Measurements from ENCODE around the gene PABPN1L. TPM values are rescaled to one million over a fixed set of nuclear protein-coding genes. Genes with fewer than 3 reads are reported as not detected.

The PABPN1L gene
- total RNA-seq, 1 experiment from 2014 or later = 0.57 TPM

- TF ChIP-seq ZNF274 (IDR thresholded peaks at IDR 0.05; ENCODE audit: low read depth, low read length) = no peak
These were observed 48.4 kb upstream of the PABPN1L start (continued) for GRCh38 chr16:88914750-88915368.

- H3K27ac ChIP-seq (ENCODE audit: low read depth, low read length) = no peak overlapping the region
- peaks cover 0 to 10% of the 10 kb centered on the region in 2 experiments; a peak in 1 of 4 replicates for H3K9me3 ChIP-seq (ENCODE audit: control insufficient read depth in 1 of 2, insufficient read depth in 1 of 2, low read depth in 1 of 2, low read length in 2 of 2)
- H3K9ac ChIP-seq (ENCODE audit: low read length) = no peak overlapping the region
- no peak overlapping the region for H3K4me3 ChIP-seq (replicated peaks in 1 of 2; ENCODE audit: low read depth in 1 of 2, low read length in 2 of 2)
- ChIA-PET CTCF (no interaction called here), POLR2A (interaction anchor here (1.2 kb wide), 1 partner anchor 9 kb away, joined by 3 read pairs; no protein-coding TSS in a partner anchor), RAD21 (ENCODE audit: low non-redundant PET in 1 of 2, low total read pairs in 2 of 2, uncharacterized antibody in 2 of 2, unreplicated experiment in 2 of 2) (no interaction called here)
- H4K20me1 ChIP-seq (ENCODE audit: insufficient read depth) = no peaks in the 10 kb centered on the region
- H3K36me3 ChIP-seq (ENCODE audit: control insufficient read depth in 1 of 2, insufficient read depth in 2 of 2, low read length in 2 of 2) = no peaks in the 10 kb centered on the region
- no peaks in the 10 kb centered on the region for H3K27me3 ChIP-seq (ENCODE audit: insufficient read depth, low read length)
- TF ChIP-seq RAD21 (IDR thresholded peaks at IDR 0.05; ENCODE audit: low read depth) (no peak), ZNF274 (IDR thresholded peaks at IDR 0.05; ENCODE audit: low read depth, low read length) (no peak), ZFX (IDR thresholded peaks at IDR 0.05) (no peak), ATF3 (IDR thresholded peaks at IDR 0.05) (no peak), EZH2 (IDR thresholded peaks at IDR 0.05) (no peak), ELF1 (IDR thresholded peaks at IDR 0.05; ENCODE audit: borderline replicate concordance, low read depth) (no peak), EGR1 (IDR thresholded peaks at IDR 0.05; ENCODE audit: low read depth) (no peak), FOSL1 (IDR thresholded peaks at IDR 0.05; ENCODE audit: low read depth) (no peak), POLR2A (IDR thresholded peaks at IDR 0.05; ENCODE audit: borderline replicate concordance, extremely low read depth, insufficient read depth, insufficient read length) (no peak), CBX3 (IDR thresholded peaks at IDR 0.05; ENCODE audit: low read depth) (no peak), YY1 (IDR thresholded peaks at IDR 0.05; ENCODE audit: extremely low read depth, insufficient replicate concordance, low read depth, low read length) (no peak), EZH2phosphoT487 (IDR thresholded peaks at IDR 0.05; ENCODE audit: borderline replicate concordance) (no peak), POLR2AphosphoS5 (IDR thresholded peaks at IDR 0.05; ENCODE audit: low read depth, low read length) (no peak), CEBPB (IDR thresholded peaks at IDR 0.05; ENCODE audit: low read depth) (no peak), ZBTB33 (IDR thresholded peaks at IDR 0.05; ENCODE audit: extremely low read depth, insufficient replicate concordance, low read length) (no peak), SRF (IDR thresholded peaks at IDR 0.05; ENCODE audit: low read depth) (no peak), JUND (IDR thresholded peaks at IDR 0.05) (no peak), MAX (IDR thresholded peaks at IDR 0.05) (no peak)
- TF ChIP-seq, protein P1, sequence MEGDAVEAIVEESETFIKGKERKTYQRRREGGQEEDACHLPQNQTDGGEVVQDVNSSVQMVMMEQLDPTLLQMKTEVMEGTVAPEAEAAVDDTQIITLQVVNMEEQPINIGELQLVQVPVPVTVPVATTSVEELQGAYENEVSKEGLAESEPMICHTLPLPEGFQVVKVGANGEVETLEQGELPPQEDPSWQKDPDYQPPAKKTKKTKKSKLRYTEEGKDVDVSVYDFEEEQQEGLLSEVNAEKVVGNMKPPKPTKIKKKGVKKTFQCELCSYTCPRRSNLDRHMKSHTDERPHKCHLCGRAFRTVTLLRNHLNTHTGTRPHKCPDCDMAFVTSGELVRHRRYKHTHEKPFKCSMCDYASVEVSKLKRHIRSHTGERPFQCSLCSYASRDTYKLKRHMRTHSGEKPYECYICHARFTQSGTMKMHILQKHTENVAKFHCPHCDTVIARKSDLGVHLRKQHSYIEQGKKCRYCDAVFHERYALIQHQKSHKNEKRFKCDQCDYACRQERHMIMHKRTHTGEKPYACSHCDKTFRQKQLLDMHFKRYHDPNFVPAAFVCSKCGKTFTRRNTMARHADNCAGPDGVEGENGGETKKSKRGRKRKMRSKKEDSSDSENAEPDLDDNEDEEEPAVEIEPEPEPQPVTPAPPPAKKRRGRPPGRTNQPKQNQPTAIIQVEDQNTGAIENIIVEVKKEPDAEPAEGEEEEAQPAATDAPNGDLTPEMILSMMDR (IDR thresholded peaks at IDR 0.05 in 2 of 3, conservative IDR thresholded peaks at IDR 0.05 in 1 of 3; ENCODE audit: borderline replicate concordance in 1 of 3, insufficient read depth in 1 of 3, low read depth in 2 of 3, low read length in 2 of 3) = no peak
- no peaks in the 10 kb centered on the region for H3K9me2 ChIP-seq (ENCODE audit: insufficient read depth)
- DNase-seq (ENCODE audit: low read depth, low spot score) (no peak), ATAC-seq (no peak)
- H3K4me1 ChIP-seq (ENCODE audit: control insufficient read depth in 1 of 2, insufficient read depth in 2 of 2, low read length in 2 of 2) = peaks cover 3 to 11% of the 10 kb centered on the region in 2 experiments; a peak in 2 of 4 replicates
- H2AFZ ChIP-seq (ENCODE audit: low read depth, low read length, poor library complexity, severe bottlenecking) = no peak overlapping the region
- BruUV-seq (replicated peaks) = no TSS peak
- no peaks in the 10 kb centered on the region for H3K79me2 ChIP-seq (ENCODE audit: insufficient read depth, low read length)
- H3K4me2 ChIP-seq (ENCODE audit: low read length) = no peak overlapping the region
- intact Hi-C loops (cut with micrococcal nuclease) = no loop called here
These were observed 47.4 kb upstream of the PABPN1L start for GRCh38 chr16:88913870-88914269.

Measured in HCT116 (cell line).